22Rv1 (cell line): Measurements from ENCODE around the gene DVL1.

Source experiments
- H3K27ac ChIP-seq: fragments of 450-650 bp; 2 replicates; pipeline ENCODE4 v1.5.1; 2017
- ZFX ChIP-seq: fragments of 450-650 bp; IDR thresholded peaks from 2 replicates; pipeline ENCODE4 v1.6.1; 2017; ENCODE audit warnings: antibody characterized with exemption, borderline replicate concordance
- TF ChIP-seq, protein P1 (sequence below): fragments of 450-650 bp; IDR thresholded peaks from 2 replicates; pipeline ENCODE4 v1.5.1; 2017; ENCODE audit warnings: mild to moderate bottlenecking

DVL1 gene

DNA sequence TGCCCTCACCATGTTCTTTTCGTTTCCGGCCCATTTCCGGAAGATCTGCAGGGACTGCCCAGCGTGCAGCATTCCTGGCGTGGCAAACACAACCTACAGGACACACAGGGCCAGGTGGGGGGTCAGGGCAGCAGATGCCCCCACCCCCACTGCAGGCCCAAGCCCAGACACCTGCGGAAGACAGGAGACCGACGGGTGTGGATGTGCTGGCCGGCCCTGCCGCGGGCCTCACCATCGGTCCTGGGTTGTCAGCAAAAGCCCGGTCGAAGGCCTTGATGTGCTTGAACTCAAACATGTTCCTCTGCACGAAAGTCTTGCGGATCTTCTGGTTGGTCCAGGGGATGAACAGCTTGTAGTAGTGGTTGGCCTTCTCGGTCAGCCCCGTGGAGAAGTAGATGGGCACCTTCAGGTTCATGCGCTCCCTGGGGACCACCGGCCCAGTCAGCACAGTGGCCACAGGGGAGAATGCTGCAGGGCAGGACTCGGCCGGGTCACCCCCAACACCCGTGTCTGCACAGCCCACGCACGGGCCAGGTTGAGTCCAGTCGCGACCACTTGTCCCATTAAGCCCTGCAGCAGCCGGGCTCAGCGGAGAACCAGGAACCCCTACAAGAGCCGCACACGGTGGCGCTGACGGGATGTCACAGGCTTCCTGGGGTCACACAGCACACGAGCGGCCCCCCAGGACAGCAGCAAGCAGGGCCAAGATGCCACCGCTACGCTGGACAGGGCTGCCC, 35.5 kb downstream of the DVL1 start:
- peak overlapping the region; percentile 57 for H3K27ac ChIP-seq
- no peak for TF ChIP-seq ZFX
- TF ChIP-seq, protein P1, sequence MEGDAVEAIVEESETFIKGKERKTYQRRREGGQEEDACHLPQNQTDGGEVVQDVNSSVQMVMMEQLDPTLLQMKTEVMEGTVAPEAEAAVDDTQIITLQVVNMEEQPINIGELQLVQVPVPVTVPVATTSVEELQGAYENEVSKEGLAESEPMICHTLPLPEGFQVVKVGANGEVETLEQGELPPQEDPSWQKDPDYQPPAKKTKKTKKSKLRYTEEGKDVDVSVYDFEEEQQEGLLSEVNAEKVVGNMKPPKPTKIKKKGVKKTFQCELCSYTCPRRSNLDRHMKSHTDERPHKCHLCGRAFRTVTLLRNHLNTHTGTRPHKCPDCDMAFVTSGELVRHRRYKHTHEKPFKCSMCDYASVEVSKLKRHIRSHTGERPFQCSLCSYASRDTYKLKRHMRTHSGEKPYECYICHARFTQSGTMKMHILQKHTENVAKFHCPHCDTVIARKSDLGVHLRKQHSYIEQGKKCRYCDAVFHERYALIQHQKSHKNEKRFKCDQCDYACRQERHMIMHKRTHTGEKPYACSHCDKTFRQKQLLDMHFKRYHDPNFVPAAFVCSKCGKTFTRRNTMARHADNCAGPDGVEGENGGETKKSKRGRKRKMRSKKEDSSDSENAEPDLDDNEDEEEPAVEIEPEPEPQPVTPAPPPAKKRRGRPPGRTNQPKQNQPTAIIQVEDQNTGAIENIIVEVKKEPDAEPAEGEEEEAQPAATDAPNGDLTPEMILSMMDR = no peak

DNA sequence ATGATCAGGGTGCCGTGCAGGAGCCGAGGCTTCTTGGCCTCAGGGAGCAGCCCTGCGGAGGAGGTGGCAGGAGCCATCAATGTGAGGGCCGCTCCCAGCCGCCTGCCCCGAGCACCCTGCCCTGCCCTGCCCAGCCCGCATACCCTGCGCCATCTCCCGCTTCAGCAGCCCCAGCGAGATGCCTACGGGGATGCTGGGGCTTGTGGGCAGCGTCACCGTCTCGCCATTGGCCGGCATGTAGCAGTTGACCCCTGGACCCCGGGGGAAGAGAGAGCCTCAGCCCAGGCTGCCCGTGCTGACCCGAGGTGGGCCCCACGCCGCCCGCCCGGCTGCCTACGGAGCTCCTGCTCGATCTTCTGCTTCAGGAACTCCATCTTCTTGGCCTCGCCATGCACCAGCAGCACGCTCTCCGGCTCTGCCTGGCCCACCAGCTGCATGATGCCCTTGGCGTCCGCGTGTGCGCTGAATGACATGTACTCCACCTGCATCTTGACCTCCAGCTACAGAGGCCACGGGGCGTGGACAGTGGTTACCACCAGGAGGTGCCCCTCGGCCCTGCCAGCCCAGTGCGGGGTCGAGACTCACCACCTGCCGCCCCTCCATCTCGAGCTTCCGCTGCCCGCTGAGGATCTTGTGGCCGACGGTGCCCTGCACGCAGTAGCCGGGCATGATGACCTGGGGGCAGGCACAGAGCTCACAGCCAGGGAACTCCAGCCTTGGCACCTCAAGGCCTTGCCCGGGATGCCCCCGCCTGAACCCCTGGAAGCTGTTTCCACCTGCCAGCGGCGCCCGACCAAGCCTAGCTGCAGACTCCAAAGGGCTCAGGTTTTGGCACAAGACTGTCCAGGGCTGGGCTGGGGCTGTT, 36.5 kb downstream of the DVL1 start:
- TF ChIP-seq ZFX = no peak
- TF ChIP-seq, protein P1 = no peak
- peak overlapping the region; percentile 96; the same call in 1 of the 2 replicates for H3K27ac ChIP-seq

DNA sequence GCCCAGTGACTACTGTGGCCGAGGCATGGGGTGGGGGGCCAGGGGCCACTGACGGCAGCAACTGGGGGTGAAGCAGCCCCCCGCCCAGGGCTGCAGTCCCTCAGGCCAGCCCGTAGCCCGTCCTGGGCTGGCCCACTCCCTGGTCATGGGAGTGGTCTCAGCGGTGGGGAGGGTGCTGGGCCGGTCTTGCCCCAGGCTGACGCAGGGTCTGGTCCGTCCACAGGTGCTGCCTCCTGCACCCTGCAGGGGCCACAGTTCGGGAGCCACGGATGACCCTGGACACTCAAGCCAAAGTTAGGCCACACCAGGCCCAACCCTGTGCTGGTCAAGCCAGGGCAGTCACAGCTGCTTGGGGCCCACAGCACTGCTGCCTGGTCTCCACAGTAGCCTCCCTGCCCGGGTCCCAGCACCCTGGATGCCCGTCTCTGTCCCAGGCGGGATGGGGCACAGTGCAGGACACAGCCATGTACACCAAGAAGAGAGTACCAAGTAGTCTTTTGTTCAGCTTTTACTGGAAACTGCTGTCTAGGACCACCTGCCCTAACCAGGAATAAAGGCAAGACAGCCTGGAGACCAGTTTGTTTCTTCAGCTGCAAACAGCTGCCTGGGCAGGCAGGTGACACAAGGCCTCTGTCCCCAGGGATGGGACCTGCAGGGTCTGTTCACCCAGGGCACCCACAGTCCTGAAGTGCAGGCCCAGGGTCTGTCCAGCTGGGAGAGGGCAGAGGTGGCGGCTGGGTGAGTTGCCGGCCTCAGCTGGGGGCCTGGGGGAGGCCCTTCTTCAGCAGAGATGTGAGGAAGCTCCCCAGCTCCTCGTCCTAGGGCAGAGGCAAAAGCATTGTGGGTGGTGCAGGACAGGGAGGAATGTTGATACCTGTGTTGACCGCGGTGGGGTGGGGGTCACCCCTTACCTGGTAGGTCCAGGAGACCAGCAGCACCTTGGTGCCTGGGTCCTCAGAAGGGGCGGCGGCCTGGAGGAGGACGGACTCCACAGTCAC, 37.8 kb downstream of the DVL1 start:
- peak overlapping the region; percentile 96 for H3K27ac ChIP-seq
- TF ChIP-seq, protein P1 = no peak
- TF ChIP-seq ZFX = no peak

DNA sequence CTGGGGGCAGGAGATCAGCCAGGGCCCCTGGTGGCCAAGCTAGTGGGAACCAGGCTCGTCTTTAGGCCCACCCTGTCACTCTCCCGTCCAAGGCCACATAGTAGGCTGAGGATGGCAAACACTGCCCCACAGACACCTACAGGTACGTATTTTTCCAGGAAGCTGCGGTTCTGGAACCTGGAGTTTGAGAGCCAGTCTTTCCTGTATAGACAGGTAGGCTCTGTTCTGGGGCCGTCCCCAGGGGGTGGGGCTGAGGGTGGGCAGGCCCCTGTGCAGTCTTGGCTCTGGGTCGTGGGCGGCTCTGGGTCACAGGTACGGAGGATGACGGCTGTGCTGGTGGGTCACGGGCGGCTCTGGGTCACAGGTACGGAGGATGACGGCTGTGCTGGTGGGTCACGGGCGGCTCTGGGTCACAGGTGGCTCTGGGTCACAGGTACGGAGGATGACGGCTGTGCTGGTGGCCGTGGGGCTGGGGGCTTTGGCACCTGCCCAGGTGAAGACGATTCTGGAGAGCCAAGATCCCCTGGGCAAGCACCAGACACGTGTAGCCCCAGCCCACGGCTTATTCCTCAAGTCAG, 38.7 kb downstream of the DVL1 start:
- peak overlapping the region; percentile 96 for H3K27ac ChIP-seq
- no peak for TF ChIP-seq ZFX
- TF ChIP-seq, protein P1 = no peak

DNA sequence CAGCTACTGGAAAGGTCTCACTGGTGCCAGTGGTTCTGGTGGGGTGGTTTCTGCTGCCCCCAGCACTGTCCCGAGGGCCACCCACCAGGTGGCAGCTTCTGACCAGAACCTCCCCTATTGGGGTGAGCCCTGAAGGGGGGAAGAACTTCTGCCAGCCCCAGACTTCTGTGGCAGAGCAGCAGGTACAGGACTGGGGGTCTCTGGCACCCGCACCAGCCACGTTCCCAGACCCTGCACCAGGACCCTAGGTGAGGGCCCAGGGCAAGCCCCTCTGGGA, 39.2 kb downstream of the DVL1 start:
- TF ChIP-seq, protein P1 = no peak
- TF ChIP-seq ZFX = no peak
- peak overlapping the region; percentile 96 for H3K27ac ChIP-seq

DNA sequence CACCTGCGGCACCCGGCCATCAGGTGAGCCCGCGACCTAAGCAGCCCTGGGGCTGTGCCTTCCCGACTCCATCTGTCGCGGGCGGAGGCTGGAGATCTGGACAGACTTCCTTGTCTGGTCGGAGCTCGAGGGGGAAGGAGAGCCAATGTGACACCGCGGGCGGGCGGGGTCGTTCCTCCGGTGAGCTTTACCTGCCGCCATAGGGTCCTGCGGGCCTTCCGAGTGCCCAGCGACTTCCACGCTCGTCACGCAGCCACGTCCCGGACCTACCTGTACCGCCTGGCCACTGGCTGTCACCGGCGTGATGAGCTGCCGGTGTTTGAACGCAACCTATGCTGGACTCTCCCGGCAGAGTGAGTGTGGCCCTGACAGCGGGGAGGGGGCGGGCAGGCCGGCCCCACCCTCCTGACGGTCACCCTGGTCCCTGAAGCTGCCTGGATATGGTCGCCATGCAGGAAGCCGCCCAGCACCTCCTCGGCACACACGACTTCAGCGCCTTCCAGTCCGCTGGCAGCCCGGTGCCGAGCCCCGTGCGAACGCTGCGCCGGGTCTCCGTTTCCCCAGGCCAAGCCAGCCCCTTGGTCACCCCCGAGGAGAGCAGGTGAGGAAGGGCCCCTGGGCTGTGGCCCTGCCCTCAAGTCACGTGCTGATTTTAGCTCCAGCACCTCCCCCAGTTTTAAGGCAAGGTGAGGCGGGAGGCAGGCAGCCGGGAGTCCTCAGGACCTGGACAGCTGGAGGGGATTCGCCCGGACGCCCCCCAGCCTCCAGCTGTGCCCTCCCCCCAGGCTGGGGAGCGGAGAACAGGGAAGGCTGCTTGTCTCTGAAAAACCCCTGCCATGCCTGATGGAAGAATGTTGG, 39.7 kb downstream of the DVL1 start:
- TF ChIP-seq, protein P1 = no peak
- TF ChIP-seq ZFX = no peak
- H3K27ac ChIP-seq = peak overlapping the region; percentile 96
